GM12878 (cell line): ENCODE results near the gene CCDC34. TPM values are rescaled to one million over a fixed set of nuclear protein-coding genes. Genes with fewer than 3 reads are reported as not detected.

ENCODE experiments used
- ATAC-seq: fragments of 200-7000 bp; cut with Tn5 transposase; 3 replicates; pipeline ENCODE4 v1.9.1; 2020; ENCODE audit warnings: mild to moderate bottlenecking, moderate library complexity
- BruUV-seq: library from RNA; stranded (reverse); fragments of 400-500 nt; replicated peaks from 2 replicates; lab custom pipeline; 2021; lab: Mats Ljungman, UMichigan
- CTCF ChIA-PET: fragments of 300-600 bp; sonication (Branson Sonifier 250); formaldehyde crosslinking; extraction: SDS; loops from one replicate; lab custom pipeline; 2021; ENCODE audit warnings: inconsistent platforms; lab: Yijun Ruan, JAX
- POLR2A ChIA-PET: fragments of 350-600 bp; formaldehyde crosslinking; extraction: SDS; loops from one replicate; lab custom pipeline; 2021; ENCODE audit warnings: inconsistent platforms; lab: Charles Lee
- RAD21 ChIA-PET: fragments of 300-600 bp; sonication (Branson Sonifier 250); formaldehyde crosslinking; loops from one replicate; lab custom pipeline; 2023; ENCODE audit warnings: antibody characterized with exemption; ENCODE audit not compliant: unreplicated experiment; lab: Charles Lee
- SMC1A ChIA-PET: fragments of 300-600 bp; sonication (Branson Sonifier 250); formaldehyde crosslinking; loops from one replicate; lab custom pipeline; 2023; ENCODE audit not compliant: unreplicated experiment, uncharacterized antibody; lab: Charles Lee
- DNase-seq: peaks from one replicate; pipeline ENCODE4 v3.0.0-alpha.2; 2011; ENCODE audit warnings: low read depth, low spot score
- FAIRE-seq: peaks from 3 replicates; lab custom pipeline; 2011; peaks lifted over from hg19 to GRCh38; lab: Jason Lieb, UNC
- H2AFZ ChIP-seq: 2 replicates; pipeline ENCODE4 v1.6.0; 2011; ENCODE audit warnings: low read depth, low read length, control low read depth; ENCODE audit not compliant: control insufficient read depth
- H3K27ac ChIP-seq: 2 replicates; pipeline ENCODE4 v1.5.1; 2011; ENCODE audit warnings: control low read depth; ENCODE audit not compliant: control insufficient read depth, insufficient read depth
- H3K27me3 ChIP-seq, 2 experiments: replicated peaks in 1 of 2; 2 replicates each; pipeline versions ENCODE4 v1.6.0 to v1.6.1; 2011; ENCODE audit warnings: low read length in 1 of 2; ENCODE audit not compliant: control insufficient read depth in 2 of 2, insufficient read depth in 2 of 2
- H3K36me3 ChIP-seq, 2 experiments: 2 replicates each; pipeline ENCODE4 v1.5.1; 2011; ENCODE audit warnings: low read length in 1 of 2; ENCODE audit not compliant: control insufficient read depth in 2 of 2, insufficient read depth in 2 of 2
- H3K4me1 ChIP-seq: 2 replicates; pipeline ENCODE4 v1.6.1; 2011; ENCODE audit warnings: mild to moderate bottlenecking, low read length, moderate library complexity, mixed read lengths; ENCODE audit not compliant: control insufficient read depth, insufficient read depth
- H3K4me2 ChIP-seq: 2 replicates; pipeline ENCODE4 v1.6.0; 2011; ENCODE audit warnings: control low read depth; ENCODE audit not compliant: control insufficient read depth, insufficient read depth
- H3K4me3 ChIP-seq: fragments of 200-600 bp; sonication (generic); 2 replicates; pipeline ENCODE4 v1.5.1; 2016
- H3K79me2 ChIP-seq: 2 replicates; pipeline ENCODE4 v1.6.0; 2011; ENCODE audit warnings: low read length; ENCODE audit not compliant: control insufficient read depth, insufficient read depth
- H3K9ac ChIP-seq: 2 replicates; pipeline ENCODE4 v1.8.0; 2011; ENCODE audit warnings: low read length, control low read depth, mixed read lengths; ENCODE audit not compliant: control insufficient read depth, insufficient read depth
- H3K9me3 ChIP-seq: replicated peaks from 3 replicates; pipeline ENCODE4 v1.5.1; 2011; ENCODE audit warnings: mild to moderate bottlenecking, low read length; ENCODE audit not compliant: control insufficient read depth, insufficient read depth
- H4K20me1 ChIP-seq: 2 replicates; pipeline ENCODE4 v1.6.0; 2011; ENCODE audit not compliant: control insufficient read depth, insufficient read depth
- ATF2 ChIP-seq: IDR thresholded peaks from 2 replicates; pipeline ENCODE4 v1.6.1; 2012; ENCODE audit warnings: low read length, inconsistent platforms
- ATF7 ChIP-seq: fragments of 450-650 bp; IDR thresholded peaks from 2 replicates; pipeline ENCODE4 v1.6.1; 2016; ENCODE audit warnings: low read depth, mild to moderate bottlenecking
- BRCA1 ChIP-seq: IDR thresholded peaks from 2 replicates; pipeline ENCODE4 v1.6.1; 2011; ENCODE audit warnings: low read depth, low read length, improper control_type of control experiment
- CBX5 ChIP-seq: sonication (generic); IDR thresholded peaks from 2 replicates; pipeline ENCODE4 v1.6.1; 2016; ENCODE audit warnings: low read depth, moderate library complexity, mild to moderate bottlenecking, inconsistent platforms
- IRF5 ChIP-seq: fragments of 450-650 bp; IDR thresholded peaks from 2 replicates; pipeline ENCODE4 v1.6.1; 2017; ENCODE audit warnings: borderline replicate concordance
- JUND ChIP-seq: IDR thresholded peaks from 2 replicates; pipeline ENCODE4 v1.6.1; 2012; ENCODE audit warnings: low read depth, mild to moderate bottlenecking, low read length, improper control_type of control experiment, moderate library complexity
- NBN ChIP-seq: fragments of 450-650 bp; IDR thresholded peaks from 2 replicates; pipeline ENCODE4 v1.6.1; 2016
- NR2C1 ChIP-seq: fragments of 450-650 bp; IDR thresholded peaks from 2 replicates; pipeline ENCODE4 v1.6.1; 2017; ENCODE audit warnings: antibody characterized with exemption, mild to moderate bottlenecking, moderate library complexity
- POU2F2 ChIP-seq: IDR thresholded peaks from 3 replicates; pipeline ENCODE4 v1.6.1; 2011; ENCODE audit warnings: low read depth, mild to moderate bottlenecking, low read length, borderline replicate concordance
- RUNX3 ChIP-seq: IDR thresholded peaks from 2 replicates; pipeline ENCODE4 v1.6.1; 2012; ENCODE audit warnings: low read length, inconsistent platforms
- SREBF1 ChIP-seq: IDR thresholded peaks from 2 replicates; pipeline ENCODE4 v1.6.1; 2012; ENCODE audit warnings: mild to moderate bottlenecking, low read length
- SUZ12 ChIP-seq: fragments of 200-600 bp; sonication (generic); IDR thresholded peaks from one replicate; pipeline ENCODE4 v1.6.1; 2018; ENCODE audit warnings: antibody characterized with exemption, mild to moderate bottlenecking; ENCODE audit not compliant: unreplicated experiment
- ZSCAN29 ChIP-seq: fragments of 450-650 bp; IDR thresholded peaks from 2 replicates; pipeline ENCODE4 v1.6.1; 2017; ENCODE audit warnings: mild to moderate bottlenecking, moderate library complexity
- WGBS: methylation state at CpG from one replicate; pipeline ENCODE4 v1.1.6; 2016; ENCODE audit warnings: low lambda C conversion rate; ENCODE audit not compliant: insufficient replicate concordance, insufficient coverage; ENCODE audit errors: missing lambda C conversion rate; 5-methylcytosine and 5-hydroxymethylcytosine counted together
- in situ Hi-C: fragments of 300-500 bp; cut with MboI; formaldehyde crosslinking; loops from 9 replicates; pipeline ENCODE4 v1.14.3; 2018; ENCODE audit warnings: mixed read lengths
- intact Hi-C: fragments of 100-400 bp; cut with micrococcal nuclease; formaldehyde crosslinking; loops from one replicate; pipeline ENCODE4 v1.14.2; 2022; ENCODE audit not compliant: unreplicated experiment
- polyA plus RNA-seq, 11 experiments: library from polyadenylated mRNA; depleted of rRNA in 4 of 11; unstranded in 6 of 11; stranded (reverse) in 5 of 11; fragments of >200 nt; fragmentation: Nextera tagmentation in 4 of 11; fragmentation: Illumina TruSeq in 1 of 11; extraction: Ambion mirVana in 4 of 11; extraction: Trizol in 1 of 11; gene quantifications; 1 replicate in 1 of 11; 2 replicates in 10 of 11; pipeline versions ENCODE4 v1.2.1 to v1.2.3, GENCODE V29; 2011 to 2016; ENCODE audit warnings: inconsistent platforms in 2 of 11, missing spikeins in 2 of 11, low read depth in 1 of 11
- total RNA-seq, 4 experiments: library from RNA; depleted of rRNA in 3 of 4; stranded (reverse); fragments of >200 nt in 3 of 4; fragmentation: Illumina TruSeq in 1 of 4; extraction: Trizol in 1 of 4; gene quantifications; 2 replicates each; pipeline versions ENCODE4 v1.2.1 to v1.2.3, GENCODE V29; 2013 to 2021

The CCDC34 gene
- total and polyA plus RNA-seq, 10 of the 15 experiments (the other 5 are each of a cell fraction or from before 2014, with no cell fraction given) = 6.2 to 39.1 (median 14.6) TPM

GRCh38 chr11:27379449-27379848, 16.4 kb upstream of the CCDC34 start (continued):
- TF ChIP-seq BRCA1 (no peak), ATF7 (no peak), POU2F2 (no peak)

- CTCF ChIA-PET = interaction anchor here (0.7 to 1.7 kb wide), 4 partner anchors 12 to 278 kb away, joined by 3 to 5 read pairs (median 4); no protein-coding TSS in a partner anchor
- WGBS = 94% methylated on average over 2 of the region's 2 CpGs
- no peak overlapping the region for H3K4me2 ChIP-seq
- H3K27me3 ChIP-seq = no peaks in the 10 kb centered on the region
- no peak for TF ChIP-seq ZSCAN29
- TF ChIP-seq CBX5 = no peak
- TF ChIP-seq ATF2 = no peak
- no peak for TF ChIP-seq NR2C1
- TF ChIP-seq NBN = no peak
- no peak for TF ChIP-seq SUZ12
- TF ChIP-seq SREBF1 = no peak
- no peak for TF ChIP-seq RUNX3
- no peak for TF ChIP-seq JUND
- TF ChIP-seq IRF5 = no peak
- SMC1A ChIA-PET = interaction anchor here (0.7 kb wide), 1 partner anchor 118 kb away, joined by 3 read pairs; no protein-coding TSS in a partner anchor
- no peaks in the 10 kb centered on the region for H4K20me1 ChIP-seq
- FAIRE-seq (no peak), ATAC-seq (no peak), DNase-seq (no peak)
- no peak overlapping the region for H3K27ac ChIP-seq
- no TSS peak for BruUV-seq
- no peaks in the 10 kb centered on the region for H3K79me2 ChIP-seq
- POLR2A ChIA-PET = interaction anchor here (0.6 kb wide), 1 partner anchor 543 kb away, joined by 3 read pairs; no protein-coding TSS in a partner anchor
- H3K9ac ChIP-seq = no peak overlapping the region
- intact Hi-C loops (no loop called here), in situ Hi-C loops (no loop called here)
- no peaks in the 10 kb centered on the region for H3K9me3 ChIP-seq
- RAD21 ChIA-PET = interaction anchor here (0.7 kb wide), 1 partner anchor 183 kb away, joined by 4 read pairs; no protein-coding TSS in a partner anchor
- no peak overlapping the region for H3K4me3 ChIP-seq
- H3K36me3 ChIP-seq = no peaks in the 10 kb centered on the region
- H3K4me1 ChIP-seq = no peaks in the 10 kb centered on the region
- H2AFZ ChIP-seq = no peak overlapping the region
These were observed 12.4 kb upstream of the CCDC34 start for GRCh38 chr11:27375370-27375769.
